WTC11 (cell line): ENCODE measurements around the gene PNRC1. TPM values are rescaled to one million over a fixed set of nuclear protein-coding genes. Genes with fewer than 3 reads are reported as not detected.

Experiments
- ATAC-seq: fragments of 200-7000 bp; cut with Tn5 transposase; 2 replicates; pipeline ENCODE4 v1.10.0; 2021; ENCODE audit warnings: mild to moderate bottlenecking, moderate library complexity
- CTCF ChIA-PET: fragments of 300-600 bp; sonication (Branson Sonifier 250); formaldehyde crosslinking; loops from one replicate; lab custom pipeline; 2021; ENCODE audit warnings: antibody characterized with exemption; lab: Charles Lee
- POLR2A ChIA-PET: fragments of 350-600 bp; sonication (Branson Sonifier 250); formaldehyde crosslinking; loops from one replicate; lab custom pipeline; 2021; ENCODE audit warnings: antibody characterized with exemption; lab: Charles Lee
- DNase-seq: peaks from one replicate; pipeline ENCODE4 v3.0.0; 2021; ENCODE audit warnings: low spot score
- H3K27ac Mint-ChIP-seq: 2 replicates; pipeline ENCODE4 v1.8.0; 2021; ENCODE audit warnings: mixed read lengths
- H3K27me3 Mint-ChIP-seq: 2 replicates; pipeline ENCODE4 v1.8.0; 2021; ENCODE audit warnings: low read depth, mild to moderate bottlenecking, moderate library complexity, mixed read lengths
- H3K36me3 Mint-ChIP-seq: 2 replicates; pipeline ENCODE4 v1.8.0; 2021; ENCODE audit warnings: mixed read lengths
- H3K4me1 Mint-ChIP-seq: 2 replicates; pipeline ENCODE4 v1.8.0; 2022; ENCODE audit warnings: mixed read lengths
- H3K4me3 Mint-ChIP-seq: 2 replicates; pipeline ENCODE4 v1.8.0; 2021; ENCODE audit warnings: mild to moderate bottlenecking, moderate library complexity, mixed read lengths
- H3K9me3 Mint-ChIP-seq: 2 replicates; pipeline ENCODE4 v1.8.0; 2021; ENCODE audit warnings: mixed read lengths
- ARID4B ChIP-seq: sonication (generic); formaldehyde crosslinking; IDR thresholded peaks from 2 replicates; pipeline ENCODE4 v1.8.0; 2023; ENCODE audit warnings: missing genetic modification reagents, mild to moderate bottlenecking, borderline replicate concordance
- ERG ChIP-seq: fragments of 250-450 bp; sonication (Bioruptor Pico); IDR thresholded peaks from 2 replicates; pipeline ENCODE4 v1.8.0; 2021; ENCODE audit warnings: mild to moderate bottlenecking
- GABPB1 ChIP-seq: sonication (generic); formaldehyde crosslinking; IDR thresholded peaks from 2 replicates; pipeline ENCODE4 v1.8.1; 2023; ENCODE audit warnings: mild to moderate bottlenecking, missing genetic modification reagents
- GRHL2 ChIP-seq: fragments of 250-450 bp; sonication (Bioruptor Pico); IDR thresholded peaks from 2 replicates; pipeline ENCODE4 v1.8.0; 2022; ENCODE audit warnings: mild to moderate bottlenecking, moderate library complexity; ENCODE audit not compliant: insufficient replicate concordance, severe bottlenecking
- HMGA2 ChIP-seq: fragments of 250-450 bp; sonication (Bioruptor Pico); IDR thresholded peaks from 2 replicates; pipeline ENCODE4 v1.4.0; 2021; ENCODE audit warnings: mild to moderate bottlenecking, moderate library complexity
- JAZF1 ChIP-seq: fragments of 250-450 bp; sonication (Bioruptor Pico); IDR thresholded peaks from 2 replicates; pipeline ENCODE4 v1.9.0; 2021; ENCODE audit warnings: moderate library complexity, mild to moderate bottlenecking, inconsistent platforms
- RELA ChIP-seq: sonication (generic); formaldehyde crosslinking; IDR thresholded peaks from 2 replicates; pipeline ENCODE4 v1.8.1; 2022; ENCODE audit warnings: missing genetic modification reagents, mild to moderate bottlenecking, borderline replicate concordance
- SMAD3 ChIP-seq: sonication (generic); formaldehyde crosslinking; IDR thresholded peaks from 2 replicates; pipeline ENCODE4 v1.8.0; 2022; ENCODE audit warnings: missing genetic modification reagents, mild to moderate bottlenecking, borderline replicate concordance
- TP53 ChIP-seq: sonication (generic); formaldehyde crosslinking; IDR thresholded peaks from 2 replicates; pipeline ENCODE4 v1.8.1; 2023; ENCODE audit warnings: mild to moderate bottlenecking, missing genetic modification reagents
- ZNF138 ChIP-seq: sonication (generic); formaldehyde crosslinking; conservative IDR thresholded peaks from 2 replicates; pipeline ENCODE4 v1.8.1; 2022; ENCODE audit warnings: mild to moderate bottlenecking, moderate library complexity, missing genetic modification reagents
- ZNF281 ChIP-seq: sonication (generic); formaldehyde crosslinking; IDR thresholded peaks from 2 replicates; pipeline ENCODE4 v1.8.0; 2023; ENCODE audit warnings: mild to moderate bottlenecking, missing genetic modification reagents
- ZNF671 ChIP-seq: fragments of 250-450 bp; sonication (Bioruptor Pico); IDR thresholded peaks from 2 replicates; pipeline ENCODE4 v1.8.0; 2021; ENCODE audit warnings: mild to moderate bottlenecking
- total RNA-seq: library from RNA; stranded (reverse); gene quantifications from 3 replicates; pipeline ENCODE4 v1.2.3, GENCODE V29; 2021
- TF ChIP-seq, protein P1 (sequence below): sonication (generic); formaldehyde crosslinking; conservative IDR thresholded peaks from 2 replicates; pipeline ENCODE4 v1.8.1; 2023; ENCODE audit warnings: mild to moderate bottlenecking, low read depth, missing genetic modification reagents, moderate library complexity
- TF ChIP-seq, protein P2 (sequence below): fragments of 200-600 bp; IDR thresholded peaks from 2 replicates; pipeline ENCODE4 v1.8.0; 2022; ENCODE audit warnings: antibody characterized with exemption

Gene PNRC1
- total RNA-seq, 1 experiment from 2014 or later: 39.0 TPM

DNA sequence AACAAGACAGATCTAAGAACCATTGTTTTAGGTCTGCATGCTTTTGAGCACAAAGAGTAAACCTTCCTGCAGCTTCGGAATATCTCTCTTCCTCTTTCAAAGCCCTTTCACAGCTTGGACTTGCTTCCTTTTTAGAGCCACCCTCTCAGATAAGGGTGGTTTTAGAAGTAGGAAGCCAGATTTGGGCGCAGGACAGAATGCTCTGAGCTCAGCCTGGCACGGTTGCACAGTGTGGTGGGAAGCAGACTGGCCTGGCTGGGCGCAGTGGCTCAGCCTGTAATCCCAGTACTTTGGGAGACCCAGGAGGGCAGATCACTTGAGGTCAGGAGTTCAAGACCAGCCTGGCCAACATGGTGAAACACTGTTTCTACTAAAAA, 35.6 kb upstream of the PNRC1 start:
- Mint-ChIP-seq H3K27ac (no peak overlapping the region; the same call in 1 of the 2 replicates), H3K4me1 (peaks cover 32% of the 10 kb centered on the region), H3K4me3 (no peak overlapping the region), H3K9me3 (peaks cover 9% of the 10 kb centered on the region; the same call in 1 of the 2 replicates), H3K36me3 (no peaks in the 10 kb centered on the region), H3K27me3 (peaks cover 32% of the 10 kb centered on the region)
- DNase-seq (no peak), ATAC-seq (no peak)
- ChIA-PET POLR2A (interaction anchor here (0.9 to 1.0 kb wide), 2 partner anchors 15 to 35 kb away, joined by 3 read pairs; no protein-coding TSS in a partner anchor), CTCF (interaction anchor here (0.5 kb wide), 1 partner anchor 59 kb away, joined by 3 read pairs; no protein-coding TSS in a partner anchor)
- TF ChIP-seq ZNF281 (CRISPR knock-in tag) (no peak), RELA (CRISPR knock-in tag) (no peak), TP53 (CRISPR knock-in tag) (no peak), JAZF1 (CRISPR knock-in tag) (no peak), ZNF138 (CRISPR knock-in tag) (no peak)
- TF ChIP-seq, protein P1, sequence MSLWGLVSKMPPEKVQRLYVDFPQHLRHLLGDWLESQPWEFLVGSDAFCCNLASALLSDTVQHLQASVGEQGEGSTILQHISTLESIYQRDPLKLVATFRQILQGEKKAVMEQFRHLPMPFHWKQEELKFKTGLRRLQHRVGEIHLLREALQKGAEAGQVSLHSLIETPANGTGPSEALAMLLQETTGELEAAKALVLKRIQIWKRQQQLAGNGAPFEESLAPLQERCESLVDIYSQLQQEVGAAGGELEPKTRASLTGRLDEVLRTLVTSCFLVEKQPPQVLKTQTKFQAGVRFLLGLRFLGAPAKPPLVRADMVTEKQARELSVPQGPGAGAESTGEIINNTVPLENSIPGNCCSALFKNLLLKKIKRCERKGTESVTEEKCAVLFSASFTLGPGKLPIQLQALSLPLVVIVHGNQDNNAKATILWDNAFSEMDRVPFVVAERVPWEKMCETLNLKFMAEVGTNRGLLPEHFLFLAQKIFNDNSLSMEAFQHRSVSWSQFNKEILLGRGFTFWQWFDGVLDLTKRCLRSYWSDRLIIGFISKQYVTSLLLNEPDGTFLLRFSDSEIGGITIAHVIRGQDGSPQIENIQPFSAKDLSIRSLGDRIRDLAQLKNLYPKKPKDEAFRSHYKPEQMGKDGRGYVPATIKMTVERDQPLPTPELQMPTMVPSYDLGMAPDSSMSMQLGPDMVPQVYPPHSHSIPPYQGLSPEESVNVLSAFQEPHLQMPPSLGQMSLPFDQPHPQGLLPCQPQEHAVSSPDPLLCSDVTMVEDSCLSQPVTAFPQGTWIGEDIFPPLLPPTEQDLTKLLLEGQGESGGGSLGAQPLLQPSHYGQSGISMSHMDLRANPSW (CRISPR knock-in tag): no peak

GRCh38 chr6:89045576-89045975, 35.0 kb upstream of the PNRC1 start:
- H3K4me1 Mint-ChIP-seq: peaks cover 32% of the 10 kb centered on the region
- CTCF ChIA-PET: no interaction called here
- H3K36me3 Mint-ChIP-seq: no peaks in the 10 kb centered on the region
- H3K27ac Mint-ChIP-seq: no peak overlapping the region
- peaks cover 38% of the 10 kb centered on the region for H3K27me3 Mint-ChIP-seq
- DNase-seq: no peak
- POLR2A ChIA-PET: interaction anchor here (1.4 kb wide), 1 partner anchor 35 kb away, joined by 4 read pairs; the partner anchor contains the start of gene PNRC1
- H3K9me3 Mint-ChIP-seq: peaks cover 4% of the 10 kb centered on the region; the same call in 1 of the 2 replicates
- no peak overlapping the region for H3K4me3 Mint-ChIP-seq
- ATAC-seq: no peak
- TF ChIP-seq ZNF671 (CRISPR knock-in tag): no peak
- TF ChIP-seq, protein P2, sequence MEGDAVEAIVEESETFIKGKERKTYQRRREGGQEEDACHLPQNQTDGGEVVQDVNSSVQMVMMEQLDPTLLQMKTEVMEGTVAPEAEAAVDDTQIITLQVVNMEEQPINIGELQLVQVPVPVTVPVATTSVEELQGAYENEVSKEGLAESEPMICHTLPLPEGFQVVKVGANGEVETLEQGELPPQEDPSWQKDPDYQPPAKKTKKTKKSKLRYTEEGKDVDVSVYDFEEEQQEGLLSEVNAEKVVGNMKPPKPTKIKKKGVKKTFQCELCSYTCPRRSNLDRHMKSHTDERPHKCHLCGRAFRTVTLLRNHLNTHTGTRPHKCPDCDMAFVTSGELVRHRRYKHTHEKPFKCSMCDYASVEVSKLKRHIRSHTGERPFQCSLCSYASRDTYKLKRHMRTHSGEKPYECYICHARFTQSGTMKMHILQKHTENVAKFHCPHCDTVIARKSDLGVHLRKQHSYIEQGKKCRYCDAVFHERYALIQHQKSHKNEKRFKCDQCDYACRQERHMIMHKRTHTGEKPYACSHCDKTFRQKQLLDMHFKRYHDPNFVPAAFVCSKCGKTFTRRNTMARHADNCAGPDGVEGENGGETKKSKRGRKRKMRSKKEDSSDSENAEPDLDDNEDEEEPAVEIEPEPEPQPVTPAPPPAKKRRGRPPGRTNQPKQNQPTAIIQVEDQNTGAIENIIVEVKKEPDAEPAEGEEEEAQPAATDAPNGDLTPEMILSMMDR: no peak
- TF ChIP-seq HMGA2 (CRISPR knock-in tag): no peak
- TF ChIP-seq ZNF281 (CRISPR knock-in tag): no peak
- TF ChIP-seq, protein P1 (CRISPR knock-in tag): no peak
- TF ChIP-seq SMAD3 (CRISPR knock-in tag): no peak
- TF ChIP-seq GRHL2 (CRISPR knock-in tag): no peak
- TF ChIP-seq ARID4B (CRISPR knock-in tag): no peak
- TF ChIP-seq GABPB1 (CRISPR knock-in tag): no peak
- no peak for TF ChIP-seq ERG (CRISPR knock-in tag)
